ENCODE data around the gene SCRN3. TPM values are rescaled to one million over a fixed set of nuclear protein-coding genes. Genes with fewer than 3 reads are reported as not detected.

The SCRN3 gene
- total RNA-seq, 1 experiment from 2014 or later, result 7.7 TPM

GRCh38 chr2:174465327-174465726 is 69.8 kb downstream of the SCRN3 start:
- POLR2A ChIA-PET, result no interaction called here
- no peak overlapping the region for H2AFZ ChIP-seq (ENCODE audit: low read depth, low read length, poor library complexity, severe bottlenecking)
- RAD21 ChIA-PET (ENCODE audit: low non-redundant PET in 1 of 2, low total read pairs in 2 of 2, uncharacterized antibody in 2 of 2, unreplicated experiment in 2 of 2), result no interaction called here
- no peaks in the 10 kb centered on the region for H3K4me1 ChIP-seq (ENCODE audit: control insufficient read depth in 1 of 2, insufficient read depth in 2 of 2, low read length in 2 of 2)
- H3K27me3 ChIP-seq (ENCODE audit: insufficient read depth, low read length), result no peaks in the 10 kb centered on the region
- ATAC-seq (peak; percentile 61), DNase-seq (ENCODE audit: low read depth, low spot score) (no peak)
- no peak overlapping the region for H3K27ac ChIP-seq (ENCODE audit: low read depth, low read length)
- BruUV-seq (replicated peaks), result no TSS peak
- no peaks in the 10 kb centered on the region for H4K20me1 ChIP-seq (ENCODE audit: insufficient read depth)
- 0 out of 6 replicates have a peak, but pooled peaks of 1 of the 3 experiments have one; percentile 4 for TF ChIP-seq CTCF (IDR thresholded peaks at IDR 0.05 in 2 of 3, conservative IDR thresholded peaks at IDR 0.05 in 1 of 3; ENCODE audit: borderline replicate concordance in 1 of 3, insufficient read depth in 1 of 3, low read depth in 2 of 3, low read length in 2 of 3)
- peak; percentile 72; the same call in 1 of the 2 replicates for TF ChIP-seq MAX (IDR thresholded peaks at IDR 0.05)
- no peak for TF ChIP-seq POLR2AphosphoS5 (IDR thresholded peaks at IDR 0.05; ENCODE audit: low read depth, low read length)
- H3K9me3 ChIP-seq (ENCODE audit: control insufficient read depth in 1 of 2, insufficient read depth in 1 of 2, low read depth in 1 of 2, low read length in 2 of 2), result no peaks in the 10 kb centered on the region
- no peak overlapping the region for H3K4me2 ChIP-seq (ENCODE audit: low read length)
- no peak overlapping the region for H3K9ac ChIP-seq (ENCODE audit: low read length)
- intact Hi-C loops (cut with micrococcal nuclease), result loop anchor here (10.0 kb wide), 1 partner anchor 519 kb away; no protein-coding TSS in a partner anchor
- no peak overlapping the region for H3K4me3 ChIP-seq (replicated peaks in 1 of 2; ENCODE audit: low read depth in 1 of 2, low read length in 2 of 2)
- CTCF ChIA-PET, result interaction anchor here (1.5 kb wide), 1 partner anchor 81 kb away, joined by 4 read pairs; no protein-coding TSS in a partner anchor
- no peaks in the 10 kb centered on the region for H3K36me3 ChIP-seq (ENCODE audit: control insufficient read depth in 1 of 2, insufficient read depth in 2 of 2, low read length in 2 of 2)
- H3K79me2 ChIP-seq (ENCODE audit: insufficient read depth, low read length), result no peaks in the 10 kb centered on the region
- no peaks in the 10 kb centered on the region for H3K9me2 ChIP-seq (ENCODE audit: insufficient read depth)

- H3K79me2 ChIP-seq (ENCODE audit: insufficient read depth, low read length), result no peaks in the 10 kb centered on the region
- no peak overlapping the region for H3K4me2 ChIP-seq (ENCODE audit: low read length)
- RAD21 ChIA-PET (ENCODE audit: low non-redundant PET in 1 of 2, low total read pairs in 2 of 2, uncharacterized antibody in 2 of 2, unreplicated experiment in 2 of 2), result no interaction called here
- H3K9me2 ChIP-seq (ENCODE audit: insufficient read depth), result no peaks in the 10 kb centered on the region
- H3K27ac ChIP-seq (ENCODE audit: low read depth, low read length), result no peak overlapping the region
- ATAC-seq, result no peak
- intact Hi-C loops (cut with micrococcal nuclease), result no loop called here
- no peak overlapping the region for H3K9ac ChIP-seq (ENCODE audit: low read length)
- DNase-seq (ENCODE audit: low read depth, low spot score), result no peak
- no peaks in the 10 kb centered on the region for H4K20me1 ChIP-seq (ENCODE audit: insufficient read depth)
- POLR2A ChIA-PET, result no interaction called here
- H3K4me1 ChIP-seq (ENCODE audit: control insufficient read depth in 1 of 2, insufficient read depth in 2 of 2, low read length in 2 of 2), result no peaks in the 10 kb centered on the region
- BruUV-seq (replicated peaks), result no TSS peak
- no peak overlapping the region for H2AFZ ChIP-seq (ENCODE audit: low read depth, low read length, poor library complexity, severe bottlenecking)
- H3K4me3 ChIP-seq (replicated peaks in 1 of 2; ENCODE audit: low read depth in 1 of 2, low read length in 2 of 2), result no peak overlapping the region
- H3K27me3 ChIP-seq (ENCODE audit: insufficient read depth, low read length), result no peaks in the 10 kb centered on the region
- H3K36me3 ChIP-seq (ENCODE audit: control insufficient read depth in 1 of 2, insufficient read depth in 2 of 2, low read length in 2 of 2), result no peaks in the 10 kb centered on the region
- H3K9me3 ChIP-seq (ENCODE audit: control insufficient read depth in 1 of 2, insufficient read depth in 1 of 2, low read depth in 1 of 2, low read length in 2 of 2), result no peaks in the 10 kb centered on the region
- CTCF ChIA-PET, result interaction anchor here (4.1 kb wide), 1 partner anchor 11 kb away, joined by 23 read pairs; no protein-coding TSS in a partner anchor
- no peak for TF ChIP-seq ZBTB33 (IDR thresholded peaks at IDR 0.05; ENCODE audit: extremely low read depth, insufficient replicate concordance, low read length)
- no peak for TF ChIP-seq SP1 (IDR thresholded peaks at IDR 0.05; ENCODE audit: low read depth)
- no peak for TF ChIP-seq TCF7L2 (IDR thresholded peaks at IDR 0.05; ENCODE audit: borderline replicate concordance, extremely low read depth, insufficient read depth, insufficient read length)
- no peak for TF ChIP-seq RAD21 (IDR thresholded peaks at IDR 0.05; ENCODE audit: low read depth)
- TF ChIP-seq FOSL1 (IDR thresholded peaks at IDR 0.05; ENCODE audit: low read depth), result no peak
- TF ChIP-seq SIN3A (IDR thresholded peaks at IDR 0.05; ENCODE audit: low read depth), result no peak
- TF ChIP-seq CBX3 (IDR thresholded peaks at IDR 0.05; ENCODE audit: low read depth), result no peak
- TF ChIP-seq, protein P1, sequence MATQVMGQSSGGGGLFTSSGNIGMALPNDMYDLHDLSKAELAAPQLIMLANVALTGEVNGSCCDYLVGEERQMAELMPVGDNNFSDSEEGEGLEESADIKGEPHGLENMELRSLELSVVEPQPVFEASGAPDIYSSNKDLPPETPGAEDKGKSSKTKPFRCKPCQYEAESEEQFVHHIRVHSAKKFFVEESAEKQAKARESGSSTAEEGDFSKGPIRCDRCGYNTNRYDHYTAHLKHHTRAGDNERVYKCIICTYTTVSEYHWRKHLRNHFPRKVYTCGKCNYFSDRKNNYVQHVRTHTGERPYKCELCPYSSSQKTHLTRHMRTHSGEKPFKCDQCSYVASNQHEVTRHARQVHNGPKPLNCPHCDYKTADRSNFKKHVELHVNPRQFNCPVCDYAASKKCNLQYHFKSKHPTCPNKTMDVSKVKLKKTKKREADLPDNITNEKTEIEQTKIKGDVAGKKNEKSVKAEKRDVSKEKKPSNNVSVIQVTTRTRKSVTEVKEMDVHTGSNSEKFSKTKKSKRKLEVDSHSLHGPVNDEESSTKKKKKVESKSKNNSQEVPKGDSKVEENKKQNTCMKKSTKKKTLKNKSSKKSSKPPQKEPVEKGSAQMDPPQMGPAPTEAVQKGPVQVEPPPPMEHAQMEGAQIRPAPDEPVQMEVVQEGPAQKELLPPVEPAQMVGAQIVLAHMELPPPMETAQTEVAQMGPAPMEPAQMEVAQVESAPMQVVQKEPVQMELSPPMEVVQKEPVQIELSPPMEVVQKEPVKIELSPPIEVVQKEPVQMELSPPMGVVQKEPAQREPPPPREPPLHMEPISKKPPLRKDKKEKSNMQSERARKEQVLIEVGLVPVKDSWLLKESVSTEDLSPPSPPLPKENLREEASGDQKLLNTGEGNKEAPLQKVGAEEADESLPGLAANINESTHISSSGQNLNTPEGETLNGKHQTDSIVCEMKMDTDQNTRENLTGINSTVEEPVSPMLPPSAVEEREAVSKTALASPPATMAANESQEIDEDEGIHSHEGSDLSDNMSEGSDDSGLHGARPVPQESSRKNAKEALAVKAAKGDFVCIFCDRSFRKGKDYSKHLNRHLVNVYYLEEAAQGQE (IDR thresholded peaks at IDR 0.05; ENCODE audit: low read depth), result no peak
- no peak for TF ChIP-seq ZNF274 (IDR thresholded peaks at IDR 0.05; ENCODE audit: low read depth, low read length)
These were observed 78.3 kb downstream of the SCRN3 start for GRCh38 chr2:174473796-174474195.

All from HCT116 (cell line).